CD8-positive, alpha-beta memory T cell (primary cell): Measurements from ENCODE around the gene CLSTN2. TPM values are rescaled to one million over a fixed set of nuclear protein-coding genes. Genes with fewer than 3 reads are reported as not detected.

Experiments used
- CTCF ChIA-PET: fragments of 350-600 bp; sonication (Branson Sonifier 250); formaldehyde crosslinking; loops from one replicate; lab custom pipeline; 2021; ENCODE audit warnings: antibody characterized with exemption; lab: Charles Lee
- POLR2A ChIA-PET: fragments of 350-600 bp; sonication (Branson Sonifier 250); formaldehyde crosslinking; loops from one replicate; lab custom pipeline; 2021; ENCODE audit warnings: antibody characterized with exemption; lab: Charles Lee
- DNase-seq, 5 donors: peaks; one replicate each; pipeline versions ENCODE4 v3.0.0 to v3.0.0-alpha.2; 2020 to 2022; ENCODE audit warnings: mixed read lengths in 1 of 5
- H3K27ac ChIP-seq: one replicate; pipeline ENCODE4 v1.7.0; 2013; ENCODE audit warnings: low read depth, mild to moderate bottlenecking, low read length, moderate library complexity
- H3K27me3 ChIP-seq: 2 replicates; pipeline ENCODE4 v1.7.0; 2013; ENCODE audit warnings: low read length, mild to moderate bottlenecking; ENCODE audit not compliant: insufficient read depth, poor library complexity, severe bottlenecking
- H3K36me3 ChIP-seq: 2 replicates; pipeline ENCODE4 v1.7.0; 2013; ENCODE audit warnings: mild to moderate bottlenecking, low read length, moderate library complexity; ENCODE audit not compliant: insufficient read depth
- H3K4me1 ChIP-seq: 2 replicates; pipeline ENCODE4 v1.7.0; 2013; ENCODE audit warnings: mild to moderate bottlenecking, low read length, moderate library complexity; ENCODE audit not compliant: insufficient read depth
- H3K4me3 ChIP-seq: 2 replicates; pipeline ENCODE4 v1.7.0; 2013; ENCODE audit warnings: mild to moderate bottlenecking, low read length
- H3K9me3 ChIP-seq: 2 replicates; pipeline ENCODE4 v1.7.0; 2013; ENCODE audit warnings: mild to moderate bottlenecking, low read length
- H3K27ac Mint-ChIP-seq, 8 donors: one replicate each; pipeline ENCODE4 v1.8.0; 2020 to 2021; ENCODE audit warnings: mixed read lengths in 8 of 8, mild to moderate bottlenecking in 6 of 8, inconsistent platforms in 3 of 8, moderate library complexity in 3 of 8
- H3K27me3 Mint-ChIP-seq, 2 donors: one replicate each; pipeline ENCODE4 v1.8.0; 2020 to 2021; ENCODE audit warnings: mixed read lengths in 2 of 2, mild to moderate bottlenecking in 1 of 2, moderate library complexity in 1 of 2
- H3K36me3 Mint-ChIP-seq, 3 donors: one replicate each; pipeline ENCODE4 v1.8.0; 2020 to 2021; ENCODE audit warnings: mixed read lengths in 3 of 3, inconsistent platforms in 1 of 3, mild to moderate bottlenecking in 1 of 3
- H3K4me1 Mint-ChIP-seq, 3 donors: one replicate each; pipeline ENCODE4 v1.8.0; 2020 to 2021; ENCODE audit warnings: mixed read lengths in 3 of 3, inconsistent platforms in 1 of 3, mild to moderate bottlenecking in 1 of 3
- H3K4me3 Mint-ChIP-seq, 7 donors: one replicate each; pipeline ENCODE4 v1.8.0; 2020 to 2021; ENCODE audit warnings: mixed read lengths in 7 of 7, mild to moderate bottlenecking in 6 of 7, moderate library complexity in 4 of 7, inconsistent platforms in 2 of 7
- H3K9me3 Mint-ChIP-seq, 5 donors: one replicate each; pipeline ENCODE4 v1.8.0; 2020 to 2022; ENCODE audit warnings: mixed read lengths in 5 of 5, mild to moderate bottlenecking in 3 of 5, moderate library complexity in 2 of 5, inconsistent platforms in 1 of 5
- polyA plus RNA-seq: library from polyadenylated mRNA; unstranded; fragments of 300-500 nt; fragmentation: Illumina TruSeq; gene quantifications from one replicate; pipeline ENCODE4 v1.2.3, GENCODE V29; 2021
- total RNA-seq, 2 experiments: library from RNA; stranded (reverse); gene quantifications; one replicate each; pipeline ENCODE4 v1.2.3, GENCODE V29; 2021

Gene CLSTN2
- total and polyA plus RNA-seq, 3 experiments from 2014 or later: not detected

- no peak overlapping the region for H3K27ac Mint-ChIP-seq
- DNase-seq: no peak
- H3K4me1 ChIP-seq: no peaks in the 10 kb centered on the region
- ChIA-PET POLR2A (no interaction called here), CTCF (no interaction called here)
- no peak overlapping the region for H3K4me3 Mint-ChIP-seq
- no peaks in the 10 kb centered on the region for H3K36me3 ChIP-seq
- H3K4me1 Mint-ChIP-seq: no peaks in the 10 kb centered on the region
- H3K4me3 ChIP-seq: no peak overlapping the region
- H3K9me3 ChIP-seq: no peaks in the 10 kb centered on the region
- H3K27me3 ChIP-seq: no peaks in the 10 kb centered on the region
- no peaks in the 10 kb centered on the region for H3K36me3 Mint-ChIP-seq
- no peaks in the 10 kb centered on the region for H3K27me3 Mint-ChIP-seq
- H3K9me3 Mint-ChIP-seq: no peaks in the 10 kb centered on the region
- no peak overlapping the region for H3K27ac ChIP-seq
These were observed 318.0 kb downstream of the CLSTN2 start for GRCh38 chr3:140252812-140253656.

GRCh38 chr3:140258222-140258724 lies 323.3 kb downstream of the CLSTN2 start:
- CTCF ChIA-PET: no interaction called here
- POLR2A ChIA-PET: no interaction called here
- no peaks in the 10 kb centered on the region for H3K9me3 ChIP-seq
- Mint-ChIP-seq H3K4me1 (no peaks in the 10 kb centered on the region), H3K9me3 (no peaks in the 10 kb centered on the region), H3K27me3 (peaks cover 0 to 1% of the 10 kb centered on the region in 2 donors), H3K36me3 (no peaks in the 10 kb centered on the region), H3K4me3 (no peak overlapping the region), H3K27ac (no peak overlapping the region)
- H3K27me3 ChIP-seq: no peaks in the 10 kb centered on the region
- no peak overlapping the region for H3K4me3 ChIP-seq
- no peaks in the 10 kb centered on the region for H3K36me3 ChIP-seq
- DNase-seq: no peak
- no peaks in the 10 kb centered on the region for H3K4me1 ChIP-seq
- no peak overlapping the region for H3K27ac ChIP-seq

GRCh38 chr3:140265302-140265701 lies 330.3 kb downstream of the CLSTN2 start:
- H3K27ac ChIP-seq: no peak overlapping the region
- ChIA-PET CTCF (no interaction called here), POLR2A (no interaction called here)
- H3K36me3 ChIP-seq: no peaks in the 10 kb centered on the region
- no peaks in the 10 kb centered on the region for H3K36me3 Mint-ChIP-seq
- no peaks in the 10 kb centered on the region for H3K9me3 Mint-ChIP-seq
- no peak overlapping the region for H3K27ac Mint-ChIP-seq
- no peak overlapping the region for H3K4me3 Mint-ChIP-seq
- no peaks in the 10 kb centered on the region for H3K4me1 ChIP-seq
- no peak overlapping the region for H3K4me3 ChIP-seq
- no peaks in the 10 kb centered on the region for H3K9me3 ChIP-seq
- no peak for DNase-seq
- H3K4me1 Mint-ChIP-seq: no peaks in the 10 kb centered on the region
- peaks cover 0 to 3% of the 10 kb centered on the region in 2 donors for H3K27me3 Mint-ChIP-seq
- H3K27me3 ChIP-seq: no peaks in the 10 kb centered on the region

DNA sequence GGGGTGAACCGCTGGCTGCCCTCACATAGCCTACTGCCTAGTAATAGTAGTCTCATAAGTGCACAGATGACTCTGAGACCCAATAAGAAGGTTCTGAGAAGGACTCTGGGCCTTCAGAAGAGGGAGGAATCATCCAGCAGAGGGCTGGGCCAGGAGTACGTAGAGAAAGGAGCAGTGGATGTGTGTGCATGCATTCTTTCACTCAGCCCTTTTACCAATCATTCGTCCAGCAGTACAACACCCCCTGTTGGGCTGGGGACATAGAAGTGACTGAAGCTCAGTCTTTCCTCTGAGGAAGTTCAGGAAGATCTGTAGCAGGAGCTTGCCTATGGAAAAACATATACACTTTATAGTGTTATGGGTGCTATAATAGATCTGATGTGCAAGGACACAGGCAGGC lies 333.1 kb downstream of the CLSTN2 start:
- Histone ChIP-seq H3K4me3 (no peak overlapping the region), H3K9me3 (no peaks in the 10 kb centered on the region), H3K4me1 (no peaks in the 10 kb centered on the region), H3K27ac (no peak overlapping the region), H3K27me3 (no peaks in the 10 kb centered on the region), H3K36me3 (no peaks in the 10 kb centered on the region)
- Mint-ChIP-seq H3K4me3 (no peak overlapping the region), H3K9me3 (no peaks in the 10 kb centered on the region), H3K36me3 (no peaks in the 10 kb centered on the region), H3K27me3 (peaks cover 0 to 2% of the 10 kb centered on the region in 2 donors), H3K4me1 (no peaks in the 10 kb centered on the region), H3K27ac (no peak overlapping the region)
- DNase-seq: no peak
- ChIA-PET CTCF (no interaction called here), POLR2A (no interaction called here)

GRCh38 chr3:140268610-140269009 lies 333.6 kb downstream of the CLSTN2 start:
- H3K9me3 Mint-ChIP-seq: no peaks in the 10 kb centered on the region
- H3K27ac Mint-ChIP-seq: no peak overlapping the region
- DNase-seq: no peak
- Histone ChIP-seq H3K27me3 (no peaks in the 10 kb centered on the region), H3K4me1 (no peaks in the 10 kb centered on the region), H3K4me3 (no peak overlapping the region), H3K9me3 (no peaks in the 10 kb centered on the region), H3K36me3 (no peaks in the 10 kb centered on the region), H3K27ac (no peak overlapping the region)
- POLR2A ChIA-PET: no interaction called here
- no peak overlapping the region for H3K4me3 Mint-ChIP-seq
- CTCF ChIA-PET: no interaction called here
- H3K27me3 Mint-ChIP-seq: peaks cover 0 to 2% of the 10 kb centered on the region in 2 donors
- no peaks in the 10 kb centered on the region for H3K36me3 Mint-ChIP-seq
- no peaks in the 10 kb centered on the region for H3K4me1 Mint-ChIP-seq

DNA sequence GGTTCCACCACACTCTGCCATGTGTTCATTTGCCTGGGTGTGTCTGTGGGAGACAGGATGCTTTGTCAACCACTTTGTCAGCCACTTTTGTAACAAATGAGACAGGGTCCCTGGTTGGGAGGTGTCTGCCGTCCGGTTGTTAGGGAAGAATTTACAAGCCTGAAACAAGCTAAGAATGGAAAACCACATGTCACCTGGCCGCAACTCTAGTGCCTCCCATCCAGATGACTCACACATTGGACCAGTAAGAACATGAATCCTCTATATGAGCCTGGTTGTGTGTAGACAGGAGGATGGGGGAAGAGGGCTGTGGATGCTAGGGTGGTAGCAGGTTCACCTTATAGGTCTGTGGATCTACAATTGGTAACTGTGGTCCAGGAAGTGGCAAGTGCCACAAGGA lies 335.3 kb downstream of the CLSTN2 start:
- ChIA-PET CTCF (no interaction called here), POLR2A (no interaction called here)
- no peak for DNase-seq

DNA sequence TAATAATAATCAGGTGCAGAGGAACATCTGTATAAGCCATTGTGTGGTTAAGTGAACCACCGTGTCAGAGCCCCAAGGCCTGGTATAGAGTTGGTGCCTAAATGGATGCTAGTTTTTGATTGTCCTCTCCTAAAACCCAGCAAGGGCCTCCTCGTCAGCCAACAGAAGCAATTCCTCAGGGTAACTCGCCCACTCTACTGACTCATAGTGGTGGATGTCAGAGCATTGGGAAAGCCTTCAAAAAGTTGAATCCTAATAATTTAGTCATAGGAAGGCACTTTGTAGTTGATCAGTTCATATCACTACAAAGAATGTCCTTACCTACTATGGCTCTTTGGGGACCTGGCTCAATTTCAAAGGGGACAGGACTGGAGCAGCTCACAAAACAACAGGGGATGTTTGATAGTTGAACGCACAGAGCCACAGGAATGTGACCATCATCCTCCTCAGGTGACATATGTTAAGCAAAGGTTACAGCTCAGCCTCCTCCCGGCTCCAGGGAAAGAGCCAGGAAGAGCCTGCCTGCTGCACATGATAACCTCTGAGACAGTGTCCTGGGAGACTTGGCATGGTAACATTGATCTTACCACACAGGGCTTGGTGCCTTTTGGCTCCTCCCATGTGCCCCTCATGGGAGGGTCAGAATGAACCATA lies 338.7 kb downstream of the CLSTN2 start:
- ChIA-PET POLR2A (no interaction called here), CTCF (no interaction called here)
- no peak overlapping the region for H3K4me3 ChIP-seq
- H3K27me3 ChIP-seq: no peaks in the 10 kb centered on the region
- no peak for DNase-seq
- Mint-ChIP-seq H3K27me3 (no peaks in the 10 kb centered on the region), H3K27ac (no peak overlapping the region), H3K36me3 (no peaks in the 10 kb centered on the region), H3K4me1 (no peaks in the 10 kb centered on the region), H3K9me3 (no peaks in the 10 kb centered on the region), H3K4me3 (no peak overlapping the region)
- no peak overlapping the region for H3K27ac ChIP-seq
- H3K36me3 ChIP-seq: no peaks in the 10 kb centered on the region
- no peaks in the 10 kb centered on the region for H3K9me3 ChIP-seq
- no peaks in the 10 kb centered on the region for H3K4me1 ChIP-seq

More for the DNA sequence above, 335.3 kb downstream of the CLSTN2 start:
- no peaks in the 10 kb centered on the region for H3K9me3 Mint-ChIP-seq
- H3K36me3 Mint-ChIP-seq: no peaks in the 10 kb centered on the region
- H3K27me3 Mint-ChIP-seq: no peaks in the 10 kb centered on the region
- Histone ChIP-seq H3K27ac (no peak overlapping the region), H3K9me3 (no peaks in the 10 kb centered on the region), H3K36me3 (no peaks in the 10 kb centered on the region), H3K27me3 (no peaks in the 10 kb centered on the region), H3K4me3 (no peak overlapping the region), H3K4me1 (no peaks in the 10 kb centered on the region)
- H3K27ac Mint-ChIP-seq: no peak overlapping the region
- no peak overlapping the region for H3K4me3 Mint-ChIP-seq
- no peaks in the 10 kb centered on the region for H3K4me1 Mint-ChIP-seq

DNA sequence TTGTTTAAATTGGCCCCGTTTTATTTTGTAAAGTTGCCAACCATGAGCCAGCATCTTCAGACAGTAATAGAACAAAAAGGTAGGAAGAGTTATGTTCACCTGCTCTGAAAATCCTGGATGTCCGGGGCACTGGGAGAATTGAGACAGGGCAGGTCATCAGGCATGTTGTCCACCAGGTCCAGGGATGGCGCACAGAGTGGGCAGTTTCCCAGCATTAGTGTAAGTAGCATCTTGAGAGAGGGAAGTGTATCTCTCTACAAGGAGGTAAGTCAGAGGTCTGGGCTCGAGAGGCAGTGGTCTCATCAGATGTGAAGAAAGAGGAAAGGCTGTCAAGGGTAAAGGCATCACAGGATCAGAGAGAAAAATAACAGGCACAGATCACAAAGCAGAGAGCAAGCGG lies 339.4 kb downstream of the CLSTN2 start:
- Mint-ChIP-seq H3K9me3 (no peaks in the 10 kb centered on the region), H3K4me3 (no peak overlapping the region), H3K36me3 (no peaks in the 10 kb centered on the region), H3K4me1 (no peaks in the 10 kb centered on the region), H3K27ac (no peak overlapping the region), H3K27me3 (peaks cover 0 to 5% of the 10 kb centered on the region in 2 donors)
- Histone ChIP-seq H3K36me3 (no peaks in the 10 kb centered on the region), H3K4me1 (no peaks in the 10 kb centered on the region), H3K4me3 (no peak overlapping the region), H3K27me3 (no peaks in the 10 kb centered on the region), H3K9me3 (no peaks in the 10 kb centered on the region), H3K27ac (no peak overlapping the region)
- CTCF ChIA-PET: no interaction called here
- POLR2A ChIA-PET: no interaction called here
- no peak for DNase-seq
